OCI-M2 (cell line): Measurements from ENCODE around the gene PDE4D.
"Not testable (repeated sequence)": the region's sequence is repeated elsewhere in the genome, so short reads cannot be mapped to it uniquely, and the experiment has no call there.

Experiments used
- DNase-seq: peaks from one replicate; lab custom pipeline; 2025; ENCODE audit not compliant: unreplicated experiment; lab: John Stamatoyannopoulos, UW

Gene PDE4D

GRCh38 chr5:59618644-59619043 lies 274.9 kb downstream of the PDE4D start:
- DNase-seq: no peak

- DNase-seq: no peak
Observed at GRCh38 chr5:59617186-59617771, 276.2 kb downstream of the PDE4D start.

GRCh38 chr5:59616413-59616812 lies 277.1 kb downstream of the PDE4D start:
- DNase-seq: no peak

- no peak for DNase-seq
Observed at GRCh38 chr5:59615272-59615671, 278.3 kb downstream of the PDE4D start.

GRCh38 chr5:59609501-59610265 lies 283.8 kb downstream of the PDE4D start:
- no peak for DNase-seq

- no peak for DNase-seq
Observed at GRCh38 chr5:59608745-59609144, 284.8 kb downstream of the PDE4D start.

GRCh38 chr5:59607138-59607765 lies 286.3 kb downstream of the PDE4D start:
- no peak for DNase-seq

GRCh38 chr5:59605915-59606314 lies 287.6 kb downstream of the PDE4D start:
- no peak for DNase-seq

- DNase-seq: no peak
Observed at GRCh38 chr5:59604111-59604510, 289.4 kb downstream of the PDE4D start.

GRCh38 chr5:59600998-59601397 lies 292.5 kb downstream of the PDE4D start:
- no peak for DNase-seq

- no peak for DNase-seq
Observed at GRCh38 chr5:59600153-59600552, 293.4 kb downstream of the PDE4D start.

GRCh38 chr5:59599729-59600128 lies 293.8 kb downstream of the PDE4D start:
- no peak for DNase-seq

- DNase-seq: no peak
Observed at GRCh38 chr5:59598547-59598874, 295.0 kb downstream of the PDE4D start.

- DNase-seq: no peak
Observed at GRCh38 chr5:59597690-59598546, 295.6 kb downstream of the PDE4D start.

- no peak for DNase-seq
Observed at GRCh38 chr5:59596586-59597350, 296.8 kb downstream of the PDE4D start.

GRCh38 chr5:59594118-59594517 lies 299.4 kb downstream of the PDE4D start:
- not testable (repeated sequence) for DNase-seq

- no peak for DNase-seq
Observed at GRCh38 chr5:59593439-59594007, 300.0 kb downstream of the PDE4D start.

GRCh38 chr5:59592101-59592500 lies 301.4 kb downstream of the PDE4D start:
- DNase-seq: no peak

- DNase-seq: no peak
Observed at GRCh38 chr5:59591162-59591561, 302.4 kb downstream of the PDE4D start.

- no peak for DNase-seq
Observed at GRCh38 chr5:59588922-59589321, 304.6 kb downstream of the PDE4D start.
